ENCODE results near the gene OR2T8.

Gene OR2T8

GRCh38 chr1:247919952-247920351, at the start of gene OR2T8:
Gene OR2T8, plus strand, starts transcription at chr1:247920252. Its CDS starts 766 bp downstream, at chr1:247921018.
- H3K27me3 ChIP-seq (ENCODE audit: insufficient read depth, poor library complexity, severe bottlenecking), result no peaks in the 10 kb centered on the region
- no peaks in the 10 kb centered on the region for H3K36me3 ChIP-seq (ENCODE audit: low read depth)
- no peaks in the 10 kb centered on the region for H3K9me3 ChIP-seq (ENCODE audit: severe bottlenecking)
- no peaks in the 10 kb centered on the region for H3K4me1 ChIP-seq (ENCODE audit: insufficient read depth, poor library complexity, severe bottlenecking)
- H3K4me3 ChIP-seq (ENCODE audit: severe bottlenecking), result no peak within 1 kb of the TSS
- H3K27ac ChIP-seq (ENCODE audit: poor library complexity, severe bottlenecking), result no peak within 1 kb of the TSS
- ATAC-seq (ENCODE audit: low read depth) (no peak), DNase-seq (ENCODE audit: low spot score) (no peak)
- TF ChIP-seq CTCF (IDR thresholded peaks at IDR 0.05; ENCODE audit: poor library complexity, severe bottlenecking), result no peak

GRCh38 chr1:247883346-247883745, 36.7 kb upstream of the OR2T8 start:
- Histone ChIP-seq H3K27me3 (ENCODE audit: insufficient read depth, poor library complexity, severe bottlenecking) (no peaks in the 10 kb centered on the region), H3K4me3 (ENCODE audit: severe bottlenecking) (no peak overlapping the region), H3K9me3 (ENCODE audit: severe bottlenecking) (no peaks in the 10 kb centered on the region), H3K4me1 (ENCODE audit: insufficient read depth, poor library complexity, severe bottlenecking) (no peaks in the 10 kb centered on the region), H3K27ac (ENCODE audit: poor library complexity, severe bottlenecking) (no peak overlapping the region), H3K36me3 (ENCODE audit: low read depth) (no peaks in the 10 kb centered on the region)
- DNase-seq (ENCODE audit: low spot score) (no peak), ATAC-seq (ENCODE audit: low read depth) (no peak)
- TF ChIP-seq CTCF (IDR thresholded peaks at IDR 0.05; ENCODE audit: poor library complexity, severe bottlenecking), result no peak

- no peaks in the 10 kb centered on the region for H3K4me1 ChIP-seq (ENCODE audit: insufficient read depth, poor library complexity, severe bottlenecking)
- H3K27ac ChIP-seq (ENCODE audit: poor library complexity, severe bottlenecking), result no peak overlapping the region
- no peak overlapping the region for H3K4me3 ChIP-seq (ENCODE audit: severe bottlenecking)
- DNase-seq (ENCODE audit: low spot score) (no peak), ATAC-seq (ENCODE audit: low read depth) (no peak; the same call in 2 of the 3 replicates)
- no peaks in the 10 kb centered on the region for H3K27me3 ChIP-seq (ENCODE audit: insufficient read depth, poor library complexity, severe bottlenecking)
- H3K36me3 ChIP-seq (ENCODE audit: low read depth), result no peaks in the 10 kb centered on the region
- no peak for TF ChIP-seq CTCF (IDR thresholded peaks at IDR 0.05; ENCODE audit: poor library complexity, severe bottlenecking)
- H3K9me3 ChIP-seq (ENCODE audit: severe bottlenecking), result no peaks in the 10 kb centered on the region
These were observed 35.1 kb upstream of the OR2T8 start for GRCh38 chr1:247884797-247885413.

- H3K27ac ChIP-seq (ENCODE audit: poor library complexity, severe bottlenecking), result no peak within 1 kb of the TSS
- DNase-seq (ENCODE audit: low spot score) (no peak), ATAC-seq (ENCODE audit: low read depth) (no peak)
- no peak for TF ChIP-seq CTCF (IDR thresholded peaks at IDR 0.05; ENCODE audit: poor library complexity, severe bottlenecking)
- H3K27me3 ChIP-seq (ENCODE audit: insufficient read depth, poor library complexity, severe bottlenecking), result no peaks in the 10 kb centered on the region
- H3K9me3 ChIP-seq (ENCODE audit: severe bottlenecking), result no peaks in the 10 kb centered on the region
- H3K4me1 ChIP-seq (ENCODE audit: insufficient read depth, poor library complexity, severe bottlenecking), result no peaks in the 10 kb centered on the region
- H3K36me3 ChIP-seq (ENCODE audit: low read depth), result no peaks in the 10 kb centered on the region
- H3K4me3 ChIP-seq (ENCODE audit: severe bottlenecking), result no peak within 1 kb of the TSS
These were observed 24.9 kb upstream of the OR2T8 start, which contains the start of gene OR2W3 for GRCh38 chr1:247895163-247895637. Gene OR2W3, plus strand, starts transcription at chr1:247895587. Its CDS starts 0 bp downstream, at chr1:247895587.

- DNase-seq (ENCODE audit: low spot score) (no peak), ATAC-seq (ENCODE audit: low read depth) (no peak)
- Histone ChIP-seq H3K27me3 (ENCODE audit: insufficient read depth, poor library complexity, severe bottlenecking) (no peaks in the 10 kb centered on the region), H3K36me3 (ENCODE audit: low read depth) (no peaks in the 10 kb centered on the region), H3K4me3 (ENCODE audit: severe bottlenecking) (no peak overlapping the region), H3K9me3 (ENCODE audit: severe bottlenecking) (no peaks in the 10 kb centered on the region), H3K4me1 (ENCODE audit: insufficient read depth, poor library complexity, severe bottlenecking) (no peaks in the 10 kb centered on the region), H3K27ac (ENCODE audit: poor library complexity, severe bottlenecking) (no peak overlapping the region)
- no peak for TF ChIP-seq CTCF (IDR thresholded peaks at IDR 0.05; ENCODE audit: poor library complexity, severe bottlenecking)
These were observed 24.1 kb upstream of the OR2T8 start for GRCh38 chr1:247895976-247896375.

Data from RWPE2 (cell line).